Astrocyte of the cerebellum (primary cell): Measurements from ENCODE around the gene TRAPPC12.
"Not testable (repeated sequence)": the region's sequence is repeated elsewhere in the genome, so short reads cannot be mapped to it uniquely, and the experiment has no call there.

Source experiments
- DNase-seq: peaks from one replicate; pipeline ENCODE4 v3.0.0-alpha.2; 2011; ENCODE audit warnings: low read depth
- H3K4me3 ChIP-seq: 2 replicates; pipeline ENCODE4 v1.5.1; 2011; ENCODE audit warnings: mild to moderate bottlenecking, low read depth, low read length, moderate library complexity
- CTCF ChIP-seq: IDR thresholded peaks from 2 replicates; pipeline ENCODE4 v1.5.1; 2012; ENCODE audit warnings: low read length, low read depth, moderate library complexity, mild to moderate bottlenecking; ENCODE audit errors: missing control alignments
- in situ Hi-C: cut with HindIII; loops from 2 replicates; pipeline ENCODE4 v1.10.0; 2017; ENCODE audit warnings: low sequenced_read_pairs

TRAPPC12 gene

GRCh38 chr2:3368261-3368722, 11.2 kb upstream of the TRAPPC12 start:
- H3K4me3 ChIP-seq: no peak overlapping the region
- no peak for DNase-seq
- no peak for TF ChIP-seq CTCF
- in situ Hi-C loops: no loop called here

GRCh38 chr2:3369340-3370181, 9.9 kb upstream of the TRAPPC12 start:
- DNase-seq, in situ Hi-C loops, H3K4me3 ChIP-seq: not testable (repeated sequence)

GRCh38 chr2:3376821-3377220, 2.7 kb upstream of the TRAPPC12 start:
- in situ Hi-C loops: no loop called here
- H3K4me3 ChIP-seq: peak overlapping the region; percentile 67
- TF ChIP-seq CTCF: no peak
- no peak for DNase-seq

- in situ Hi-C loops: no loop called here
- peak overlapping the region; percentile 67 for H3K4me3 ChIP-seq
- no peak for TF ChIP-seq CTCF
- no peak for DNase-seq
These were observed 2.2 kb upstream of the TRAPPC12 start for GRCh38 chr2:3377279-3377611.

GRCh38 chr2:3377612-3378432, 1.7 kb upstream of the TRAPPC12 start, which contains the start of gene EIPR1:
EIPR1 (minus strand) TSS chr2:3377818; CDS start chr2:3377689, 129 bp downstream.
- DNase-seq: peak; percentile 97
- in situ Hi-C loops: no loop called here
- TF ChIP-seq CTCF: no peak
- peak within 1 kb of the TSS; percentile 67 for H3K4me3 ChIP-seq

GRCh38 chr2:3379339-3379646, 201 bp upstream of the TRAPPC12 start:
- TF ChIP-seq CTCF: no peak
- H3K4me3 ChIP-seq: peak overlapping the region; percentile 66
- peak; percentile 45 for DNase-seq
- in situ Hi-C loops: no loop called here
